Ectodermal cell (in vitro differentiated cells): Measurements from ENCODE around the gene NID1.
"Not testable (repeated sequence)": the region's sequence is repeated elsewhere in the genome, so short reads cannot be mapped to it uniquely, and the experiment has no call there.

ENCODE experiments used
- H3K27ac ChIP-seq: 2 replicates; pipeline ENCODE4 v1.7.0; 2013; ENCODE audit warnings: mild to moderate bottlenecking, low read depth, low read length; ENCODE audit not compliant: insufficient read depth, poor library complexity, severe bottlenecking
- H3K27me3 ChIP-seq: 2 replicates; pipeline ENCODE4 v1.7.0; 2013; ENCODE audit warnings: mild to moderate bottlenecking, low read length; ENCODE audit not compliant: insufficient read depth, control insufficient read depth, poor library complexity, severe bottlenecking
- H3K36me3 ChIP-seq: one replicate; pipeline ENCODE4 v1.7.0; 2013; ENCODE audit warnings: low read length; ENCODE audit not compliant: control insufficient read depth, insufficient read depth
- H3K4me1 ChIP-seq: one replicate; pipeline ENCODE4 v1.7.0; 2013; ENCODE audit warnings: low read length; ENCODE audit not compliant: control insufficient read depth, insufficient read depth
- H3K4me3 ChIP-seq: 2 replicates; pipeline ENCODE4 v1.7.0; 2013; ENCODE audit warnings: low read depth, low read length, control low read depth; ENCODE audit not compliant: insufficient read depth
- H3K9me3 ChIP-seq: 2 replicates; pipeline ENCODE4 v1.7.0; 2013; ENCODE audit warnings: mild to moderate bottlenecking, low read length, moderate library complexity; ENCODE audit not compliant: control insufficient read depth
- WGBS, 2 experiments: methylation state at CpG; one replicate each; pipeline ENCODE4 v1.1.7; 2013; ENCODE audit warnings: missing lambda C conversion rate in 2 of 2; 5-methylcytosine and 5-hydroxymethylcytosine counted together

The NID1 gene

GRCh38 chr1:236078993-236079392 lies 14.1 kb upstream of the NID1 start:
- Histone ChIP-seq H3K4me3 (no peak overlapping the region), H3K27ac (no peak overlapping the region), H3K27me3 (no peaks in the 10 kb centered on the region), H3K4me1 (no peaks in the 10 kb centered on the region), H3K9me3 (no peaks in the 10 kb centered on the region), H3K36me3 (no peaks in the 10 kb centered on the region)
- 96 to 100% methylated on average over 2 of the region's 2 CpGs for WGBS, 2 experiments

GRCh38 chr1:236078077-236078476 lies 13.2 kb upstream of the NID1 start:
- H3K36me3 ChIP-seq, H3K4me1 ChIP-seq, H3K27me3 ChIP-seq, H3K9me3 ChIP-seq, H3K27ac ChIP-seq, H3K4me3 ChIP-seq: not testable (repeated sequence)
- WGBS, 2 experiments, result 92 to 95% methylated on average over 4 of the region's 4 CpGs

GRCh38 chr1:236075848-236076247 lies 11.0 kb upstream of the NID1 start:
- Histone ChIP-seq H3K4me3 (no peak overlapping the region), H3K36me3 (no peaks in the 10 kb centered on the region), H3K9me3 (no peaks in the 10 kb centered on the region), H3K27ac (no peak overlapping the region), H3K4me1 (no peaks in the 10 kb centered on the region), H3K27me3 (no peaks in the 10 kb centered on the region)
- WGBS, 2 experiments, result 91 to 95% methylated on average over 4 of the region's 4 CpGs

- Histone ChIP-seq H3K36me3 (no peaks in the 10 kb centered on the region), H3K9me3 (no peaks in the 10 kb centered on the region), H3K4me3 (no peak overlapping the region), H3K27me3 (no peaks in the 10 kb centered on the region), H3K27ac (no peak overlapping the region), H3K4me1 (no peaks in the 10 kb centered on the region)
- WGBS, 2 experiments, result 96% methylated on average over 4 of the region's 4 CpGs
Measured at GRCh38 chr1:236073307-236073897, 8.5 kb upstream of the NID1 start.

- WGBS, 2 experiments, result 98 to 100% methylated on average over 3 to 4 of the region's 5 CpGs
Measured at GRCh38 chr1:236072001-236072400, 7.1 kb upstream of the NID1 start.

GRCh38 chr1:236070753-236071152 lies 5.9 kb upstream of the NID1 start:
- Histone ChIP-seq H3K27ac (no peak overlapping the region), H3K4me3 (no peak overlapping the region), H3K27me3 (peaks cover 25% of the 10 kb centered on the region), H3K9me3 (no peaks in the 10 kb centered on the region), H3K4me1 (peaks cover 2% of the 10 kb centered on the region), H3K36me3 (no peaks in the 10 kb centered on the region)

More at GRCh38 chr1:236072001-236072400, 7.1 kb upstream of the NID1 start:
- peaks cover 1% of the 10 kb centered on the region for H3K4me1 ChIP-seq
- no peaks in the 10 kb centered on the region for H3K36me3 ChIP-seq
- H3K9me3 ChIP-seq, result no peaks in the 10 kb centered on the region
- no peak overlapping the region for H3K4me3 ChIP-seq
- H3K27me3 ChIP-seq, result peaks cover 13% of the 10 kb centered on the region
- H3K27ac ChIP-seq, result no peak overlapping the region

GRCh38 chr1:236069796-236070195 lies 4.9 kb upstream of the NID1 start:
- Histone ChIP-seq H3K27ac (no peak overlapping the region), H3K36me3 (no peaks in the 10 kb centered on the region), H3K4me1 (peaks cover 6% of the 10 kb centered on the region), H3K27me3 (peaks cover 35% of the 10 kb centered on the region), H3K4me3 (no peak overlapping the region), H3K9me3 (no peaks in the 10 kb centered on the region)
- WGBS, 2 experiments, result 91% methylated on average over 5 of the region's 5 CpGs

- 94 to 95% methylated on average over 11 to 12 of the region's 12 CpGs for WGBS, 2 experiments
Measured at GRCh38 chr1:236067854-236068454, 3.1 kb upstream of the NID1 start.

GRCh38 chr1:236066828-236067386 lies 2.0 kb upstream of the NID1 start:
- Histone ChIP-seq H3K4me1 (peaks cover 6% of the 10 kb centered on the region), H3K4me3 (no peak overlapping the region), H3K36me3 (no peaks in the 10 kb centered on the region), H3K27me3 (peaks cover 64% of the 10 kb centered on the region), H3K9me3 (no peaks in the 10 kb centered on the region), H3K27ac (no peak overlapping the region)
- 78 to 79% methylated on average over 6 of the region's 6 CpGs for WGBS, 2 experiments

More at GRCh38 chr1:236067854-236068454, 3.1 kb upstream of the NID1 start:
- no peak overlapping the region for H3K4me3 ChIP-seq
- peaks cover 53% of the 10 kb centered on the region for H3K27me3 ChIP-seq
- no peaks in the 10 kb centered on the region for H3K36me3 ChIP-seq
- H3K4me1 ChIP-seq, result peaks cover 6% of the 10 kb centered on the region
- H3K9me3 ChIP-seq, result no peaks in the 10 kb centered on the region
- H3K27ac ChIP-seq, result no peak overlapping the region

GRCh38 chr1:236066054-236066453 lies 1.2 kb upstream of the NID1 start:
- Histone ChIP-seq H3K27ac (no peak overlapping the region), H3K4me1 (peaks cover 6% of the 10 kb centered on the region), H3K36me3 (no peaks in the 10 kb centered on the region), H3K4me3 (no peak overlapping the region), H3K27me3 (peaks cover 72% of the 10 kb centered on the region), H3K9me3 (no peaks in the 10 kb centered on the region)
- 55 to 66% methylated on average over 6 of the region's 6 CpGs for WGBS, 2 experiments
